GM06990 (cell line): ENCODE measurements around the gene TPI1.

Experiments used
- DNase-seq: peaks from one replicate; pipeline ENCODE4 v3.0.0-alpha.2; 2011; ENCODE audit not compliant: insufficient read length; ENCODE audit errors: extremely low read depth
- H3K27me3 ChIP-seq: replicated peaks from 2 replicates; pipeline ENCODE4 v1.6.0; 2011; ENCODE audit warnings: low read length; ENCODE audit not compliant: control insufficient read depth, insufficient read depth
- H3K36me3 ChIP-seq: 2 replicates; pipeline ENCODE4 v1.5.1; 2011; ENCODE audit warnings: low read length; ENCODE audit not compliant: control insufficient read depth, insufficient read depth
- H3K4me3 ChIP-seq: replicated peaks from 2 replicates; pipeline ENCODE4 v1.5.1; 2011; ENCODE audit warnings: low read depth, mild to moderate bottlenecking, control low read depth, low read length
- CTCF ChIP-seq: IDR thresholded peaks from 2 replicates; pipeline ENCODE4 v1.5.1; 2011; ENCODE audit warnings: low read length, control low read depth, mild to moderate bottlenecking, inconsistent platforms; ENCODE audit not compliant: insufficient read depth, poor library complexity, severe bottlenecking

The TPI1 gene

GRCh38 chr12:6820166-6820565 lies 47.2 kb upstream of the TPI1 start:
- Histone ChIP-seq H3K27me3 (peaks cover 8% of the 10 kb centered on the region), H3K36me3 (no peaks in the 10 kb centered on the region), H3K4me3 (no peak overlapping the region)
- TF ChIP-seq CTCF, result no peak
- DNase-seq, result no peak

GRCh38 chr12:6821591-6822425 lies 45.5 kb upstream of the TPI1 start, which contains the start of gene GPR162:
Gene GPR162 (plus strand): TSS chr12:6821821. CDS start chr12:6823899, 2,078 bp downstream.
- no peak for TF ChIP-seq CTCF
- H3K4me3 ChIP-seq, result no peak within 1 kb of the TSS
- H3K36me3 ChIP-seq, result no peaks in the 10 kb centered on the region
- DNase-seq, result no peak
- H3K27me3 ChIP-seq, result peaks cover 8% of the 10 kb centered on the region

GRCh38 chr12:6822426-6823135 lies 44.8 kb upstream of the TPI1 start:
- TF ChIP-seq CTCF, result no peak
- peaks cover 8% of the 10 kb centered on the region for H3K27me3 ChIP-seq

GRCh38 chr12:6823182-6824084 lies 43.9 kb upstream of the TPI1 start:
- DNase-seq, result no peak
- Histone ChIP-seq H3K27me3 (peaks cover 8% of the 10 kb centered on the region), H3K4me3 (no peak overlapping the region), H3K36me3 (no peaks in the 10 kb centered on the region)
- TF ChIP-seq CTCF, result no peak

More at GRCh38 chr12:6822426-6823135, 44.8 kb upstream of the TPI1 start:
- DNase-seq, result no peak
- Histone ChIP-seq H3K36me3 (no peaks in the 10 kb centered on the region), H3K4me3 (no peak overlapping the region)

GRCh38 chr12:6824085-6824775 lies 43.1 kb upstream of the TPI1 start:
- peaks cover 8% of the 10 kb centered on the region for H3K27me3 ChIP-seq
- H3K4me3 ChIP-seq, result no peak overlapping the region
- DNase-seq, result no peak
- no peaks in the 10 kb centered on the region for H3K36me3 ChIP-seq
- no peak for TF ChIP-seq CTCF
